Measurements from ENCODE around the gene FARP1. TPM values are rescaled to one million over a fixed set of nuclear protein-coding genes. Genes with fewer than 3 reads are reported as not detected.
"Not testable (repeated sequence)": the region's sequence is repeated elsewhere in the genome, so short reads cannot be mapped to it uniquely, and the experiment has no call there.

Gene FARP1
- total RNA-seq, 4 donors from 2014 or later = 13.1 to 71.2 (median 46.6) TPM

GRCh38 chr13:98411617-98412265, 268.8 kb downstream of the FARP1 start:
- H3K4me3 ChIP-seq = no peak overlapping the region
- intact Hi-C loops (cut with DNase I; ENCODE audit: low total_unique reads) = no loop called here
- no peak for DNase-seq

DNA sequence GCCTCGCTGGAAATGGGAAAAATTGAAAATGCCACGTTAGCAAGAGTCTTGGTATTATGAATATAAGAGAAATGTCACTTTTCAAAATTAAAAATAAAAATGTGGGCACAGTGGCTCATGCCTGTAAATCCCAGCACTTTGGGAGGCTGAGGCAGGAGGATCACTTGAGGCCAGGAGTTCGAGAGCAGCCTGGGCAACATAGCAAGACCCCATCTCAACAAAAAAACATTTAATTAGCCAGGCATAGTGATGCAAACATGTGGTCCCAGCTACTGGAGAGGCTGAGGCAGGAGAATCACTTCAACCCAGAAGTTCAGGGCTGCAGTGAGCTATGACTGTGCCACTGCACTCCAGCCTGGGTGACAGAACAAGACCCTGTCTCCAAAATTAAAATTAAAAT, 270.4 kb downstream of the FARP1 start:
- intact Hi-C loops (cut with DNase I; ENCODE audit: low total_unique reads); H3K4me1 ChIP-seq; H3K36me3 ChIP-seq; H3K27ac ChIP-seq; H3K27me3 ChIP-seq; DNase-seq; H3K9me3 ChIP-seq; H3K4me3 ChIP-seq: not testable (repeated sequence)

More at GRCh38 chr13:98411617-98412265, 268.8 kb downstream of the FARP1 start:
- no peak for TF ChIP-seq CTCF (IDR thresholded peaks at IDR 0.05)
- TF ChIP-seq POLR2A (IDR thresholded peaks at IDR 0.05) = no peak
- Histone ChIP-seq H3K4me1 (no peaks in the 10 kb centered on the region), H3K9me3 (no peaks in the 10 kb centered on the region), H3K27ac (no peak overlapping the region), H3K36me3 (no peaks in the 10 kb centered on the region), H3K27me3 (no peaks in the 10 kb centered on the region)

DNA sequence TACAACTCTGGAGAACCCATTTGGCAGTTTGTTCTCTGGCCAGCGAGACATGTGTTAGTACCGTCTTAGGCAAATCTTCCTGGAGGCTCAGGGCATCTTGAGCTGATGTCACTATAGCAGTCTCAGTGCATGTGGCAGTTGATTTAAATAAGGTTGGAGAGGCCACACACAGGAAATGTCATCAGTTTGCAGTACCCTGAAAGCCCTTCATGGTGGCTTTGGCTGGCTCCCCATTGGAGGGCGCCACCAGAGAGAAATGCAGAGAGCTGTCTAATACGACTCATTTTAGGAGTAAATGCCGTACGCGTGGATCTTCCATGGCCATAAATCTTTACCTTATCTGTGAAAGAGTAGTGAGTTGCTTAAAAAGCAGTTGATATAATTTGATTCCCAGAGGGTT, 270.9 kb downstream of the FARP1 start:
- no peak for TF ChIP-seq CTCF (IDR thresholded peaks at IDR 0.05)
- TF ChIP-seq POLR2A (IDR thresholded peaks at IDR 0.05) = no peak
- Histone ChIP-seq H3K9me3 (no peaks in the 10 kb centered on the region), H3K36me3 (no peaks in the 10 kb centered on the region), H3K4me3 (no peak overlapping the region), H3K27me3 (no peaks in the 10 kb centered on the region), H3K27ac (no peak overlapping the region), H3K4me1 (no peaks in the 10 kb centered on the region)
- intact Hi-C loops (cut with DNase I; ENCODE audit: low total_unique reads) = no loop called here
- DNase-seq = no peak

DNA sequence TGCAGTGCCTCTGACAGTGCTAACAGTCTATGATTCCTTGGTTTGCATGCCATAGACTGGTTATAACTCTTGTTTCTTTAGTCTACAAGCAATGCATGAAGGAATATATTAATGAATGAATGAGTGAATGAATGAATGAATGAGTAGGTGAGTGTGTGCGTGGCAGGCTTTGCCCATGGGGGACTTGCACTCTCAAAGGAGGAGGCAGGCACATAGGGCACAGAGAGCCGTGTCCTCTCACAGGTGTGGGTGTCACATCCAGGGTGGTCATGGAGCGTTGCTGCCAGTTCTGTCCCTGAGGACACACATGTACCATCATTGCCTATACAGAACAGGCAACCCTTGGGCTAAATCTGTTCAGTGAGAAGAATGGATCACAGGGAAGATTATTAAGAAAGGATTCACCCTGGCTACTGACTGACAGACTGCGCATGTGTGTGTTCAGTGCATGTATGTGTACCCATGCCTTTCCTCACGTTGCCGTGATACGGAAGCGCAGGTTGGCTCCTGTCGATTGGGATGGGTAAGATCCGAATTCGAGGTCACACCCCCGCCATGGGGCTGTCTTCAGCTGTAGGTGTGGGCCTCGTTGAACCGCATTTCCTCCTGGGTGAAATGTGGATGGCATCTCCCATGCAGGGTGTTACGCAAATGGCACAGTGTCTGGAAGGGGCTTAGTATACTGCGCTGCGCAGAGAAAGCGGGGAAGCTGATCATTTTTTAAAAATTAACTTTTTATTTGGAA, 272.6 kb downstream of the FARP1 start:
- Histone ChIP-seq H3K4me3 (no peak overlapping the region), H3K27me3 (no peaks in the 10 kb centered on the region), H3K27ac (no peak overlapping the region), H3K36me3 (no peaks in the 10 kb centered on the region), H3K9me3 (no peaks in the 10 kb centered on the region), H3K4me1 (no peaks in the 10 kb centered on the region)
- DNase-seq = no peak
- intact Hi-C loops (cut with DNase I; ENCODE audit: low total_unique reads) = no loop called here
- TF ChIP-seq POLR2A (IDR thresholded peaks at IDR 0.05) = no peak
- no peak for TF ChIP-seq CTCF (IDR thresholded peaks at IDR 0.05)

- H3K36me3 ChIP-seq = no peaks in the 10 kb centered on the region
- no peak for TF ChIP-seq POLR2A (IDR thresholded peaks at IDR 0.05)
- no peak for TF ChIP-seq CTCF (IDR thresholded peaks at IDR 0.05)
- intact Hi-C loops (cut with DNase I; ENCODE audit: low total_unique reads) = no loop called here
- no peak for DNase-seq
- no peaks in the 10 kb centered on the region for H3K9me3 ChIP-seq
- no peak overlapping the region for H3K4me3 ChIP-seq
- no peaks in the 10 kb centered on the region for H3K27me3 ChIP-seq
- H3K27ac ChIP-seq = no peak overlapping the region
- H3K4me1 ChIP-seq = no peaks in the 10 kb centered on the region
These were observed 273.5 kb downstream of the FARP1 start for GRCh38 chr13:98416408-98416807.
